GM12892 (cell line): ENCODE results near the gene C3orf22.

ENCODE experiments used
- POLR2A ChIP-seq: IDR thresholded peaks from 2 replicates; pipeline ENCODE4 v1.6.1; 2011; ENCODE audit warnings: low read depth, low read length, control low read depth
- POLR2AphosphoS5 ChIP-seq: IDR thresholded peaks from 2 replicates; pipeline ENCODE4 v1.6.1; 2011; ENCODE audit warnings: low read depth, low read length, control low read depth

DNA sequence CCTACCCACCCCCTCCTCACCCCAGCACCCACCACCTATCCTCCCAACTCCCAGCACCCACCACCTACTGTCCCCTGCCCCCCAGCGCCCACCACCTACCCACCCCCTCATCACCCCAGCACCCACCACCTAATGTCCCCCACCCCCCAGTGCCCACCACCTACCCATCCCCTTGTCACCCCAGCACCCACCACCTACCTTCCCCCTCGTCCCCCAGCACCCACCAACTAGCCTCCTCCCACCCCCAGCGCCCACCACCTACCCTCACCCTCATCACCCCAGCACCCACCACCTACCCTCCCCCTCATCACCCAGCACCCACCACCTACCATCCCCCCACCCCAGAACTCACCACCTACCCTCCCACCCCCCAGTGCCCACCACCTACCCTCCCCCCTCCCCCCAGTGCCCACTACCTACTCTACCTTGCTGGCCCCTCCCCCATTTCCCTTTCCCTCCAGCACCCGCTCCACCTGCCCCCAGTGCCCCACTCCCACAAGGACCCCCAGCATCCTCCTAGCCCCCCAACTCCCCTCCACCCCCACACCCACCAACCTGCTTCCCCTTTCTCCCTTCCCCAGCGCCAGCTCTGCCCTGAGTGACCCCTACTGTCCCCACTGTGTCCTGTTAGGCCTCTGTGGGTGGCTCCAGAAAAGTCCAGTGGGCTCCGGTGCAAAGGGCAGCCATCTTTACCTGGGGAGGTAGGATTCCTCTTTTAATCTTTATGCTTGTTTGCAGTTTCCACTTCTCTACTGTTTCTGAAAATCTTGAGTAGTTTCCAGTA, 42.4 kb downstream of the C3orf22 start:
- TF ChIP-seq POLR2AphosphoS5 = no peak
- TF ChIP-seq POLR2A = no peak
